ENCODE measurements around the gene EIF2B4.

Gene EIF2B4

GRCh38 chr2:27370026-27370815 lies at the start of gene EIF2B4, which contains the start of gene SNX17:
Gene EIF2B4 (minus strand): TSS chr2:27370338. CDS start chr2:27370314, 24 bp downstream.
Gene SNX17 (plus strand): TSS chr2:27370616. CDS start chr2:27370744, 128 bp downstream.
- peak; percentile 99 for DNase-seq

GRCh38 chr2:27416151-27416550 lies 46.0 kb upstream of the EIF2B4 start:
- peak; percentile 7 for DNase-seq

GRCh38 chr2:27412419-27413152 lies 42.4 kb upstream of the EIF2B4 start:
- DNase-seq: no peak

GRCh38 chr2:27409321-27410073 lies 39.4 kb upstream of the EIF2B4 start, which contains the start of gene PPM1G:
Gene PPM1G (minus strand): TSS chr2:27409591. CDS start chr2:27409422, 169 bp downstream.
- DNase-seq: peak; percentile 99

- no peak for DNase-seq
Measured at GRCh38 chr2:27408601-27409320, 38.6 kb upstream of the EIF2B4 start.

GRCh38 chr2:27407798-27408491 lies 37.8 kb upstream of the EIF2B4 start:
- no peak for DNase-seq

- no peak for DNase-seq
Measured at GRCh38 chr2:27400348-27401135, 30.4 kb upstream of the EIF2B4 start.

GRCh38 chr2:27398962-27399361 lies 28.8 kb upstream of the EIF2B4 start:
- DNase-seq: no peak

- DNase-seq: no peak
Measured at GRCh38 chr2:27393225-27393624, 23.1 kb upstream of the EIF2B4 start.

- DNase-seq: no peak
Measured at GRCh38 chr2:27390822-27391679, 20.9 kb upstream of the EIF2B4 start.

GRCh38 chr2:27381577-27382181 lies 11.5 kb upstream of the EIF2B4 start:
- DNase-seq: no peak

- DNase-seq: peak; percentile 94
Measured at GRCh38 chr2:27380626-27381545, 10.7 kb upstream of the EIF2B4 start, which contains the start of gene ZNF513. Gene ZNF513 (minus strand): TSS chr2:27380734. CDS start chr2:27380526, 208 bp downstream.

GRCh38 chr2:27379836-27380625 lies 9.9 kb upstream of the EIF2B4 start:
- no peak for DNase-seq

GRCh38 chr2:27379383-27379835 lies 9.3 kb upstream of the EIF2B4 start:
- DNase-seq: no peak

GRCh38 chr2:27378809-27379290 lies 8.7 kb upstream of the EIF2B4 start:
- no peak for DNase-seq

GRCh38 chr2:27378096-27378808 lies 8.1 kb upstream of the EIF2B4 start:
- DNase-seq: peak; percentile 67
